Activated effector memory CD4-positive, alpha-beta T cell treated with anti-CD3 and anti-CD28 coated beads, Interleukin-2, amount 50 U/mL, for 16 hours (primary cell): ENCODE results near the gene STAT1.

Experiments used
- DNase-seq: peaks from one replicate; pipeline ENCODE4 v3.0.0-alpha.2; 2020

The STAT1 gene

DNA sequence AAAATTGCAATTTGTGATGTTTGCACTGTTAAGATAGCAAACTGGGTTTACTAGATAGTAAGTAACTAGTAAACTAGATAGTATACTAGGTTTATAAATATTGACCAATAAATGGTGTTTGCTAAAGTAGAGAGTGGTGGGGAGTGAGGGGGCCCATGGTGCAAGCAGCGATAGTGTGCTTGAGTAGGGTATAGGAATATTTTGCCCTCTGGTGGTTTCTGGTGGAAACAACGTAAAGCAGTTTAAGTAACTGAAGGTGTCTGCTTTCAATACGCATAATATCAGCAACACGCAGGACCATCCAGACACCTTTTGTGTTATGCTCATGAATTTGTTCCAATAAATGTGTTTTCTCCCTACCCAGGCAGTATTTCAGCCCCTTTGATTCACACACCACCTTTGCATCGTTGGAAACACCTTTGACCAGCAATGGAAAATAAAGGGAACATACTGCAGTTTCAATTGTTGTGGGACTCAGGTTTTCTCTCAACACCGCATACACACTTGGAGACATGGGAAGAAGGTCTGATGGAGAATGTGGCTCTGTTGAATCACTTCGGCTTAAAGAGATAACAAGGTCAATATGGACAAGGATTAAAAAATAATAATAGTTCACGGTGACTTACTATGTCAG lies 16.7 kb upstream of the STAT1 start:
- peak; percentile 71 for DNase-seq

DNA sequence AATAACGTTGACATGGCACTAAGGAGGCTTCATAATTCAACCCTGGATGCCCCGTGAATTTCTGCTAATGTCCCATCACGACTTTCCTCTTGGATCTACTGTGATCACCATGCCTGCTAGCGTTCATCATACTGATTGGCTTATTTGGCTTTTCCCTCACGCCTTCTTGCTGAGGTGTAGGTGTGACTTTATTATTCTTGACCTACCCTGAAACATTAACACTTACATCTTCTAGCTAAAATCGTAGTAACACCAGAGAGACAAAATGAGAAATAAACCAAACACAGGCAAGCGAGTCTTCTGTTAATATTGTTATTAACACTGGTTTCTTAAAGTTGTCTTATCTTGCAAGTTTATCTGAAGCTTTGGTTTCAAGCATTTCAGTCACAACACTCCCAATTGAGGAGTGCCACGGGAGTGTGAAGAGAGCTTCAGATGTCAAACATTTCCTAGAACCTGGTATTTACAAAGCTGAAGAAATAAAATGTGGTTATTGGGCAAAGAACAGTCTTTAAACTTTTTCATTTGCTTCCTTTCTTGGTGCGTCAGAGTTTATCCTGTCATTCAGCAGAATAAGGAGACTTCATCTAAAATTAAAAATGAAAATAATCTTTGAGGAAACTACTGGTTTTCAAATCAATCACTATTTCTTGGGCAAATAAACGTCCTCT lies 15.4 kb upstream of the STAT1 start:
- DNase-seq, result no peak

DNA sequence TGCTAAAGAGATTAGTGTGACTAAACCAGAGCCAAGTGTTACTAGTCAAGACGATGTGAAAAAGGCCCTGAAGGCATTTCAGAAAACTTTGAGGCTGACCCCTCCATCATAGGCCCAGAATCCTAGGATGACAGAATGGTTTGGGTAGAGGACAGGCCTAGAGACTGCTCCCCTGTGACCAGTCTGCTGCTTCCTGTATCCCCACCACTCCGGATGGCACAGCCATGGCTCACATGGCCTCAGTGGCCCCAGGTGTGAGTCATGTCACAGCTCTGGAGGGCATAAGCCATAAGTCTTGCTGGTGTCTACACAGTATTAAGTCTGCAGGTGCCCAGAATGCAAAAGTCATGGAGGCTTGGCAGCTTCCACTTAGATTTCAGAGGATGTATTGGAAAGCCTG lies 12.4 kb upstream of the STAT1 start:
- DNase-seq, result no peak

DNA sequence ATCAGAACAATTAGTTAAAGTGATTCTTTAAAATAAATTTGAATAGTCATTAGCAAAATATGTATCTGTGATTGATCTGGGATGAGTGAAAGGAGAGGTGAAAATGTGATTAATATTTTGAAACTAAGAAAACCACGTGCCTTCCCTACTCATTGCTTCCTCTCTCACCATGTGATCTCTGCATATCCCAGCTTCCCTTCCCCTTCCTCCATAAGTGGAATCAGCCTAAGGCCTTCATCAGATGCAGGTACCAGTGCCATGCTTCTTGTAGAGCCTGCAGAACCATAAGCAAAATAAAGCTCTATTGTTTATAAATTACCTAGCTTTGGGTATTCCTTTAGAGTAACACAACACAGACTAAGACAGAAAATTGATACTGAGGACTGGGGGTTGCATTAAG lies 11.2 kb upstream of the STAT1 start:
- no peak for DNase-seq

DNA sequence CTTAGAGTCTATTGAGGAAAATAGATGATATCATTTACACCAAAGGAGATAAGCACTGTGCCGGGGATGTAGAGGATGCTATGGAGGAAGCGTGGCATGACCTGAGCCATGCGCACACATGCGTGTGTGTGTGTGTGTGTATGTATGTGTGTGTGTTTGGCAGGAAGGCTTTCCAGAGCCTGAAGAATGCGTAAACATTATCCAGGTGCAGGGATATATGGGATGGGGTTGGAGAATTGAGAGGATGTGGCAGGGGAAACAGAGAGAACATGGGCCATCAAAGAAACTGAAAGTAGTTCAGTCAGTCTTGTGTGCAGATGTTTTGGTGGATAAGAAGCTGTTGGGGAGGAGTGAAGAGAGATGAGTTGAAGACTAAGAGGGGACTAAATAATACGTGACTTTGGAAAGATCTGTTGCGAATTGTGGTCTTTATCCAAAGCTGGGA lies 9.3 kb upstream of the STAT1 start:
- no peak for DNase-seq

DNA sequence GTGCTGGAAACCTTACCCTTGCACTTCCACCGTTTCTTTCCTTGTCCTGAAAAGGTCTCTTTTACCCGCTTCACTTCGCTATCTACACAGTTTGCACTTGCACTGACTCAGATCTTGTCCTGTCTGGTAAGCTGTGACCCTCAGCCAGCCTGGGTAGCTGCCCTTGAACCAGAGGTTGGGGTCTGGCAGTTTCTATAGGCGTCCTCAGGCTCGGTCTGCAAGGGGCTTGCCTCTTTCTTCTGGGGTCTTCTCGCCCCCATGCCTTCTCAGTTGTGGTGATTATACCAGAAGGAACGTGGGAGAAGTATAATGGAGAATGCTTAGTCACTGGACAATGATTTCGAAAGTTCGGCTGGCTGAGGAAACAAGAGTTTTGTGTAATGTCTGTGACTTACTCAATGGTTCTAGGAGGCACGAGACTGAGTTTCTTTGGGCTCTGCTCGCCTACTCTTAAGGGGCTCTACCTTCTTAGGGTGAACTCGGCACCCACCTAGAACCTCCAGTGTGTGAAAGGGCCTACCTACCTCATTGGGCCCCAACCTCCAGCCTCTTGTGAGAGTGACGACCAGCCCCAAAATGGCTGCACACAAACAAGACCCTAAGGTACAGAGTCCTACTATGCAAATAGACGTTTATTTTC lies 6.9 kb upstream of the STAT1 start:
- peak; percentile 79 for DNase-seq

DNA sequence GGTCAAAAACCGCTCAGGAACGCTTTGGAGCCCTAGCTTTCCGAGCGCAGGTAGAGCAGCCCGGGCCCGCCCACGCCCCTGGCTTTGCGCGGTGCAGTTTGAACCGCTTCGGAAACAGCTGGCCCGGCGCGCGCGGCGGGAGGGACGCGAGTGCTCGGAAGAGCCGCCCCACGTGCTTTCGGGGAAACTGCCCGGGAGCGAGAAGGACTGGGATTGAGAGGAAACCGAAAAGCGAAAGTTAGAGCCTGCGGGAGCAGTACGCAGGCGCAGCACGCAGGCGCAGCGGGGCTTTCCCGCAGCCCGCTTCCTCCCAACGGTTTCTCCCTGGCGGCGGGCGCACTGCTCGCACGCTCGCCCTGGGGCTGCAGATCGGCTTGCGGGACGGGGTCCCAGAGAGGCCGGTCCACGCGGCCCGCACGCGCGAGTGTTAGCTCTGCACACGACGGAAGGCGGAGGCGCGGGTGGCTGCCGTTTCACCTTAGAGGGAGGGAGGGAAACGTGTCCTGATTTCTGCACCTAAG lies 6.3 kb upstream of the STAT1 start:
- DNase-seq, result peak; percentile 97

DNA sequence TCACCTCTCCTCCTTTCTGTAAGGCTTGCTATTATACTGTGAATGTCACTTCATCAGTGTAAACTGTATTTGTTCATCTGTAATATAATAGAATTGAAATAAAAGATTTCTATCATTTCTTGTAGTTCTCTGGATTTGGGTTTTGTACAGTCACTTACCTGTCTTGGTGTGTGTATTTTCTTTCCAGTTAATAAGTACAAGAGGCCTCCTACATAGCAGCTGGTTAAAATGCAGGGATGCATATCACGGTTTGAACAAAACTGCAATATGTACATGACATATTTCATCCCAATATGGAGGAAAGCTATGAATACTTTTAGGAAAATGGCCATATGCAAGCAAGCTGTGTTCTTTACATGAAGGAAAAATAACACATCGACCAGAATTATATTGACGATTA lies 5.4 kb upstream of the STAT1 start:
- no peak for DNase-seq

DNA sequence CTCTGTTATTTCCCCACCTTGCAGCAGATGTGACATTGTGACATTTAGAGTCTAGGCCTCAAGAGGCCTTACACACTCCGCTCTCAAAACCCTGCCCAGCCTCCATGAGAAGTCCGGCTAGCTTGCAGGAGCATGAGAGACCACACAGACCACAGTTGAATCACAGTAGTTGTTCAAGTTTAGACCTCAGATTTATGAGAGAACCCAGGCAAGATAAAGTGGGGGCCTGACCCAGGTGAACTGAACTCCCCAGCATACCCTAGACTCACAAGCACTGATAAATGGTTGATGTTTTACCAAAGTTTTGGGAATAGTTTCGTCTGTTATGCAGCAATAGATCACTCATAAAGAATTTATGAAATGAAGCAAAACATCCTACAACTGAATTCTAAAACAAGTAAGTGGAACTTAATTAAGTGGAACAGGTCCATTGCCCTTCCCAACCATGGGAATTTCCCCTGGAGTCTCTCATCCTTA lies 4.7 kb upstream of the STAT1 start:
- DNase-seq, result peak; percentile 72

DNA sequence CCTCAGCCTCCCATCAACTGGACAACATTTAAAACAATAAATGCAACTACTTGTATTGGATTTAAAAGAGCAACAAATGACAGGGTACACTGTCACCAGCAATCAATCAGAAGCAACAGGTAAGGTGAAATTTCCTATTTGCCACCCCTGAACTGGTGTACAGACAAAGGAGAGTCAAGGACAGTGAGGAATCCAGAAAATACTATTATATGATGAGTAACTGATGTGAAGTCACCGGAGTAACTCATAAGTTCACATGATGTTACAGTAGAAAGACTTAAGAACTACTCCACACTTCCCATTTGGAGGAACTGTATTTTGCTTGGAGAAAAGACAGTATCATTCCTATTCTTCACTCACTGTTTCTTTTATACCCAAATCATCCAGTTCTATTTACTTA lies 4.1 kb upstream of the STAT1 start:
- no peak for DNase-seq

DNA sequence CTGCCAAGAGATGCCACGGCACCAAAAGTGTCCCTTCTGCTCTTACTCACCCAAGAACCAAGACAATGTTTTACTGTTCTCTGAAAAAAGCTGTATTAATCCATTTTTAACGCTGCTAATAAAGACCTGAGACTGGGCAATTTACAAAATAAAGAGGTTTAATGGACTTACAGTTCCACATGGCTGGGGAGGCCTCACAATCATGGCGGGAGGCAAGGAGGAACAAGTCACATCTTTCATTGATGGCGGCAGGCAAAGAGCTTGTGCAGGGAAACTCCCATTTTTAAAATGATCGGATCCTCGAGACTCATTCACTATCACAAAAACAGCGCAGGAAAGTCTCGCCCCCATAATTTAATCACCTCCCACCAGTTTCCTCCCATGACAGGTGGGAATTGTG lies 1.9 kb upstream of the STAT1 start:
- no peak for DNase-seq

DNA sequence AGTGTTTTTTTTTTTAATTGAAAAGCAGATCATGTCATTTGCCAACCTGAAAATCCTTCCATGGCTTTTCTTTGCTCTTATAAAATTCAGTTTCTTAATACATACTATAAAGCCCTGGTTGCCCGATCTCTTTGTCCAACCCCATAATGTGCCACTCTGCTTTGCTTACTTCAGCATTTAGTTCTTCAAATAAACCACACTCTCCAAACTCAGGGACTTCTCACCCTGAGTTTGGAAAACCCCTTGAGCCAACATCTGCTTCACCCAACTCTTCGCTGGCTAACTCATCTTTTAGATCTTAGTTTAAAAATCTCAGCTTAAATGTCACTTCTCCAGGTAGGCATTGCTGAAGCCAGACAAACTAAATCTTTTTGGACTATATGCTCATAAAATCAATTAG lies 1.3 kb upstream of the STAT1 start:
- DNase-seq, result no peak

DNA sequence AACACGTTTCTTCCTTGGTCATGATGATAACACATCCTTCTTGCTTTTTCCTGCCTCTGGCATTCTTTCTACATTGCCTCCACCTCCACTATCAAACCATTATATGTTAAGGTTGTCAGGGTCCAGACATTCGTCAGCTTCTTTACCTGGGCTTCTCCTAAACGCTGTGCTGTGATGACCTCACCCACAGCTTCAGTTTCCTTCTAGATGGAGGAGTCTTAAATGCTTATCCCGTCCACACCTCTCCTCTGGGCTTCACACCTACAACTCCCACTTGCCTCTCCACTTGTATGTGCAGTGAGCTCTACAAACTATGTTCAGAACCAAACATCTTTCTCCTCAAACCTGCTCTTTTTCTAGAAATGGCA lies 666 bp upstream of the STAT1 start:
- no peak for DNase-seq

DNA sequence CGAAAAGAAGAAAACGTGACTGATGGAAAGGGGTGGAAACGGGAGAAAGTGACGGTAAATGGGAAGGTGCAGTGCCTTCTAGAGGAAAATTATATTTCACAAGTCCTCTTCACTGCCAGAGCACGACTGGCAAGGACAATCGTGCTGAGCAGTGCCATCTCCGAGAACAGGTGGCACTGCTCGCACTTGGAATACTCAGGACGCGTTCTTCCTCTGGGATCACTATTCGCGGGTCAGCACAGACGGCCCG lies 364 bp downstream of the STAT1 start:
- no peak for DNase-seq

DNA sequence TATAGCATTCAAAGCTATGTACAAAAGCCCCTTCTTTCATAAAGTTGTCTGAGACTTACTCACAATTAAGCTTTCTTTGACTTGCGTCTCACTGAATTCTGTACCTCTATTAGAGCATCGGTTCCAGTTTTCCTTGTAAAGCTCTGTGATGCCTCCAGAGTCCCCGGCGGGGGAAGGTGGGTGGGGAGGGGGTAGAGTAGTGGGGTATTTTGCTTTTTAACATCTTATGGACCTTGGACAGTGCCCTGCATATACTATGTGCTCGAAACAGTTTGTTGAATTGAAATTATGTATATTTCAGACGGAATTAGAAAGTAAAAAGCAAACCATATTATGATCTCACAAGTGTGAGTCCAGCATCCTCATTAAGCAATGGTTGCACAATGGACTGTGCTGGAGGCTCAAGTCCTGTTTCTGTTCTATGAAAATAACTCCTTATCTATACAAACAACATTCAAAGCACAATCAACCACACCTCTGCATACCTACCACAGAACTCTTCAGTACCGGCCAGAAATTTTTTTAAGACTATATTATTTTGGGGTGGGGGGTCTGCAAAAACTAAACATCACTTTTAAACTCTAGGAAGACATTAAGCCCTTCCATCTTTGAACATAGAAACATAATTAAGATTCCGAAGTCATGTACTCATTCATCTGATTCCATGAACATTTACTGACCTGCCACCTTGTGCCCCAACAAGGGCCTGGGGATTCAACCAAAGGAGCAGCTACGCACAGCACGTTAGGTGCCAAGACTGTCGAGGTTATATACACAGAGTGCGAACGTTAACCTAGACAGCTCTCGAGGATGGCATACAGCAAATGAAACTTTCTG lies 908 bp downstream of the STAT1 start:
- DNase-seq, result no peak

DNA sequence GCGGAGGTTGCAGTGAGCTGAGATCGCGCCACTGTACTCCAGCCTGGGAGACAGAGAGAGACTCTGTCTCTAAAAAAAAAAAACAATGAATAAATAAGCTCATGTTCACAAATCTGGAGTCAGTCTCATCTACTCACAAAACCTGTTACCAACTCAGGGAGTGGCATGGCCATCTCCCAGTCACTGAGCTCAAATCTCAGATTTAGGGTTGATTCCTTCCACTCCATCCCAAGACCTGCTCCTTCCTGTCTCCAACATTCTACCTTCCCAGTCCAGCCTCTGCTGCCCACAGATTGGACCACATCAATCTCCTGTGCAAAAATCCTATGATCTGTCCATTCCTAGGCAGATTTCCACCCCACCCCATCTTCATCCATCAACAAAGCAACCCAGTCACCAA lies 1.6 kb downstream of the STAT1 start:
- no peak for DNase-seq

DNA sequence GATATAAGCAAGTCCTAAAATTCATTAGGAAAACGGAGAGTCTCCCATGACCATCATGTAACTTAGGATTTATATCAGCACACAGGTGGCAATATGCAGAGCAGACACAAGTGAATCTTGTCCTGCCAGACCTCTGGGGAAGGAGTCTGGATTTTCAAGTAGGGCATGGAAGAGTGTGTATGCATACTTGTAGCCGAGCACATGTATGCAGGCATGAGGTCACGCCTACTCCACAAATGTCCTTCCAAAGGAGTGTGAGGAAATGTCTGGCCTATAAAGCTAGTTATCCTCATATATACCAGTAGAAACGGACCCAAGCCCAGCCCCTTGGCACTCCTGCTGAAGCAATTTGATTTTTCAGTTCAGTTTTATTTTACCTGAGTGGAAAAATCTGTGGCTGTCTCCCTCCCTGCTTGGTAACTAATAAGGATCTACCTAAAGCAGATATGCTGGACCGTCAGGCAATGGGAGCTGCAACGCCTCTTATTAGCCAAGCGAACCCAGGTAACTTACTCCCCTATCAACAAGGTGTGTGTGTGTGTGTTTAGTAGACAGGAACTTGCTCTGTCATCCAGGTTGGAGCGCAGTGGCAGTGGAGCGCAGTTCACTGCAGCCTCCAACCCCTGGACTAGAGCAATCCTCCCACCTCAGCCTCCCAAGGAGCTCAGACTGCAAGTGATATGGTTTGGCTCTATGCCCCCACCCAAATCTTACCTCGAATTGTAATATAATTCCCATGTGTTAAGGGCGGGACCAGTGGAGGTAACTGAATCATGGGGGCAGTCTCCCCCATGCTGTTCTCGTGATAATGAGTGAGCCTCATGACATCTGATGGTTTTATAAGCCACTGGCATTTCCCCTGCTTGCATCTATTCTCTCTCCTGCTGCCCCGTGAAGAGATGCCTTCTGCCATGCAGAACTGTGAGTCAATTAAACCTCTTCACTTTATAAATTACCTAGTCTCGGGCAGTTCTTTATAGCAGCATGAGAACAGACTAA lies 2.8 kb downstream of the STAT1 start:
- DNase-seq, result no peak

DNA sequence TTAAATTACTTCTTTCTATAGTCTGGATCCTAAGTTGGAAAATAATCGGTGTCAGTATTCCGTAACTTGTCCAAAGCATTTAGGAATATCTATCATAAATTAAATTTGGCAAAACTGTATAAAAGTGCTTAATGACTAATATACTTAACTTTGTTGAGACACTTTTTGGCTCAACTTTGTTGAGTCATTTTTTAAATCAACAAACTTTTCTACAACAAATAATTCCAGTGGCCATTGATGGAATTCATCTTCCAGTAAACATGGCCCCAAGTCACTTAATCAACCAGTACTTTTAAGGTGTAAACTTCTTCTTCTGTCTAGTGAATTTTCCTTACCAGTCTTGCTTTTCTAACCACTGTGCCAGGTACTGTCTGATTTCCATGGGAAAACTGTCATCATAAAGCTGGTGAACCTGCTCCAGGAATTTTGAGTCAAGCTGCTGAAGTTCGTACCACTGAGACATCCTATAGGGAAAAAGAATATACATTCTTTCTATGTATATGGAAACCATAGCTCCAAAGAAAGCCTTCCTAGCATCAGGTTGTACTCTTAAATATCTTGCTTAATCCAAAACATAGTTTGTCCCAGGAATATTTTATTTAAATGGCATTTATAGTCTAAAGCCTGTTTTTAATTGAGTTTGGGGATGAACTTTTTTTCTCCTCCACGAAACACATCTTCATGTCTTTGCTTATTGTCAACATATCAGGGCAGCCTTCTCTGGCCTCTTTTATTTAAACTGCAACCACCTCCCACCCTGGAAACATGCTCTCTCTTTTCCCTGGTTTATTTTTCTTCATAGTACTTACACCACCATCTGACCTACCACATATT lies 4.2 kb downstream of the STAT1 start:
- DNase-seq, result no peak

DNA sequence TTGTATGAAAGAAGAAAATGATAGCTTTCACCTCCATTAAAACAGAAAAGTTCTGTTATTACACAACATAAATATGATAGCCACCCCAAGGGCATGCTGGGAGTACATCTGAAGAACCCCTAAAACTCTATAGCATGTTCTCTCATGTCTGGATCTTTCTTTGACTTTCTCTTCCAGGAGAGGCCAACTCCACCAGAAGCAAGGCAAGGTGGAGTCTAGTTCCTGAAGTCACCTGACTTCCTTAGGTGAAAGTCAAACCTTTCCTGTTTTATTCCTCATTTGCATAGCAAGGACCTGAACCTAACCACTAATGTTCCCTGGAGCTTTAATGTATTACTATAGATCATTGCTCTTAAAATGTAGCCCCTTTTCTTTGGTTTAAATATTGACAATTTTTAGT lies 5.7 kb downstream of the STAT1 start:
- no peak for DNase-seq

DNA sequence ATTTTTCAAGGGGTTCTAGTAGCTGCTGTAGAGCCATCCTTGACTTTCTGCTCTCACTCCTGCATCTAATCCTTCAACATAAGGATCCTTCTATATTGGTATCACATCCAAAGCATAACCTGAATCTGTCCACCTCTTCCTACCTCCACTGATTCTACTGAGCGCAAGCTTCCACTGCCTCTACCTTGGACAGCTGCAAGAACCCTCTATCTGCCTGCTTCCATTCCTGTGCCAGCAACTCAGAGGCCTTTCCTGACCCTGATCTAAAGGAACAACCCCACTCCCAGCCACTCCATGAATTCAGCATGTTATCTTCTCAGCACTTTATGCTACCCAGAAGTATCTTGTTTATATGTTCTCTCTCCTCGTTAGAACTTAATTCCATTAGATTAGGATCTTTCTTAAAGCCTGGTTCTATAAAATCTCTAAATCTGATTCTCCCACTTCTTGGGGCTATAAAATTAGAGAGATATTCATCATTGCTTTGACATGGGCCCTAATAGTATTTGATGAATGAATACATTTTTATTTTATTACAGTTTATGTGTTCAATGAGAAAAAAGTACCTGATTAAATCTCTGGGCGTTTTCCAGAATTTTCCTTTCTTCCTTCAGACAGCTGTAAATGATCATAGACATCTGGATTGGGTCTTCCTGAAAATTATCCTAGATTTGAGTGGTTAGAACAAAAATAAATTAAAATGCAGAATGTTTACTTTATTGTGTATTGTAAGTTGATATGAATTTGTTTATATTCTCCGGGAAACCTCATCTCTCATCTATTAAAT lies 6.8 kb downstream of the STAT1 start:
- no peak for DNase-seq

DNA sequence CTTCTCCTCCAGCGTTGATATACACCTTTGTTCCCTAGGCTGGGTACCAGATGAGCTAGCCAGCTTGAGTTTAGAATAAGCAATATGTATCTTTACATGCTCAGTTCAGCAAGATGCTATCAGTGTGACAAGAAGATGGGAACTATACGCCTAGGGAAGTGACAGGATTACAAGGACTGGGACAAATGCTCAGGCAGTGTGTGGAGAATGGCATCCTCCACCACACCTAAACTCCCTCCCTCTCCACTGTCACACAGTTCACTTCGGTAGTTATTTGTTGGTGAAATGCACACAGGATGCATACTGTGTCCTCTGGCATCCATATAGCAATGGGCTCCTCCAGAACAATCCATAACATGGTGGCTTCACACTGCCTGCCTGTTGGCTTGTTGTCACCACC lies 7.7 kb downstream of the STAT1 start:
- no peak for DNase-seq
